Breast epithelium (tissue), 3 donors: ENCODE measurements around the gene ABCE1. TPM values are rescaled to one million over a fixed set of nuclear protein-coding genes. Genes with fewer than 3 reads are reported as not detected.

Experiments used
- total RNA-seq, 3 donors: library from RNA; depleted of rRNA; stranded (reverse); fragments of >200 nt; gene quantifications; one replicate each; pipeline ENCODE4 v1.1.0, GENCODE V29; 2016

Gene ABCE1
- total RNA-seq, 3 donors from 2014 or later, result 56.8 to 85.2 (median 78.0) TPM

Other genes with a start within 250 kb of the ABCE1 start
- 10 to 100 TPM; 22.7 to 45.5 (median 38.0) TPM for gene ANAPC10, start 115 bp upstream of the ABCE1 start, total RNA-seq
- gene OTUD4, start 82.3 kb downstream of the ABCE1 start, total RNA-seq, result 10 to 100 TPM; 22.9 to 55.8 (median 35.7) TPM